HepG2 (cell line): Measurements from ENCODE around the gene COPS6. TPM values are rescaled to one million over a fixed set of nuclear protein-coding genes. Genes with fewer than 3 reads are reported as not detected.
A peak's percentile ranks its signal among the peaks of the same experiment; 100 is the strongest.

Experiments used
- AGO2 ChIP-seq: fragments of 200-400 bp; formaldehyde crosslinking; optimal IDR thresholded peaks from 2 replicates; pipeline ENCODE3; 2017; ENCODE audit warnings: mild to moderate bottlenecking, low read depth, low read length, moderate library complexity
- DMTF1 ChIP-seq: sonication (generic); formaldehyde crosslinking; IDR thresholded peaks from 2 replicates; pipeline ENCODE4 v1.4.0; 2020; ENCODE audit warnings: mild to moderate bottlenecking, missing genetic modification reagents
- E2F2 ChIP-seq: sonication (generic); formaldehyde crosslinking; IDR thresholded peaks from 2 replicates; pipeline ENCODE4 v1.4.0; 2020; ENCODE audit warnings: missing genetic modification reagents, borderline replicate concordance
- FOXP1 ChIP-seq, 2 experiments: fragments of 450-650 bp in 1 of 2; IDR thresholded peaks; 2 replicates each; pipeline ENCODE4 v1.6.1; 2017 to 2018; ENCODE audit warnings: antibody characterized with exemption in 1 of 2
- HDAC1 ChIP-seq: sonication (generic); formaldehyde crosslinking; IDR thresholded peaks from 2 replicates; pipeline ENCODE4 v1.5.1; 2020; ENCODE audit warnings: mild to moderate bottlenecking, missing genetic modification reagents
- HDAC2 ChIP-seq: sonication (generic); formaldehyde crosslinking; IDR thresholded peaks from 2 replicates; pipeline ENCODE4 v1.4.0; 2020; ENCODE audit warnings: missing genetic modification reagents
- IKZF4 ChIP-seq: sonication (generic); formaldehyde crosslinking; IDR thresholded peaks from 2 replicates; pipeline ENCODE4 v1.5.1; 2020; ENCODE audit warnings: borderline replicate concordance, mild to moderate bottlenecking, low read depth, missing genetic modification reagents; ENCODE audit errors: not compliant biosample characterization
- MEIS1 ChIP-seq: sonication (generic); formaldehyde crosslinking; IDR thresholded peaks from 2 replicates; pipeline ENCODE4 v1.9.0; 2021; ENCODE audit warnings: mild to moderate bottlenecking, missing genetic modification reagents, moderate library complexity, borderline replicate concordance
- NFKB2 ChIP-seq: sonication (generic); formaldehyde crosslinking; IDR thresholded peaks from 2 replicates; pipeline ENCODE4 v1.4.0; 2020; ENCODE audit warnings: missing genetic modification reagents, borderline replicate concordance
- NR2F2 ChIP-seq: IDR thresholded peaks from 2 replicates; pipeline ENCODE4 v1.6.1; 2012; ENCODE audit warnings: low read depth, inconsistent platforms, borderline replicate concordance
- PHF21A ChIP-seq: sonication (generic); formaldehyde crosslinking; IDR thresholded peaks from 2 replicates; pipeline ENCODE4 v1.5.0; 2020; ENCODE audit warnings: mild to moderate bottlenecking, missing genetic modification reagents
- POGK ChIP-seq: sonication (generic); formaldehyde crosslinking; conservative IDR thresholded peaks from 2 replicates; pipeline ENCODE4 v1.8.0; 2022; ENCODE audit warnings: mild to moderate bottlenecking, moderate library complexity, missing genetic modification reagents
- POLR2A ChIP-seq, 2 experiments: IDR thresholded peaks; 2 replicates each; pipeline ENCODE4 v1.6.1; 2011; ENCODE audit warnings: low read depth in 2 of 2, low read length in 2 of 2, mild to moderate bottlenecking in 1 of 2, moderate library complexity in 1 of 2; ENCODE audit not compliant: insufficient read depth in 1 of 2
- SIX1 ChIP-seq: sonication (generic); formaldehyde crosslinking; IDR thresholded peaks from 2 replicates; pipeline ENCODE4 v1.4.0; 2020; ENCODE audit warnings: missing genetic modification reagents, borderline replicate concordance
- ZNF567 ChIP-seq: sonication (generic); formaldehyde crosslinking; IDR thresholded peaks from 2 replicates; pipeline ENCODE4 v1.8.1; 2023; ENCODE audit warnings: mild to moderate bottlenecking, missing genetic modification reagents, borderline replicate concordance
- polyA plus RNA-seq, 8 experiments: library from polyadenylated mRNA; depleted of rRNA in 3 of 8; stranded (reverse) in 7 of 8; unstranded in 1 of 8; fragments of >200 nt; fragmentation: Illumina TruSeq in 4 of 8; extraction: Trizol in 4 of 8; gene quantifications; 2 replicates each; pipeline versions ENCODE4 v1.2.1 to v1.2.3, GENCODE V29; 2011 to 2016; ENCODE audit warnings: low read depth in 4 of 8, missing spikeins in 1 of 8, mixed read lengths in 1 of 8; ENCODE audit not compliant: insufficient read depth in 1 of 8
- total RNA-seq, 5 experiments: library from RNA; depleted of rRNA; stranded (reverse); fragments of >200 nt; fragmentation: Illumina TruSeq; extraction: Trizol; gene quantifications; 2 replicates each; pipeline ENCODE4 v1.2.3, GENCODE V29; 2016; ENCODE audit warnings: low read depth in 1 of 5
- TF ChIP-seq, protein P1 (sequence below): sonication (generic); formaldehyde crosslinking; IDR thresholded peaks from 2 replicates; pipeline ENCODE4 v1.4.0; 2020; ENCODE audit warnings: missing genetic modification reagents
- TF ChIP-seq, protein P2 (sequence below): sonication (generic); formaldehyde crosslinking; IDR thresholded peaks from 2 replicates; pipeline ENCODE4 v1.4.0; 2020; ENCODE audit warnings: missing genetic modification reagents
- TF ChIP-seq, protein P3 (sequence below): sonication (generic); formaldehyde crosslinking; IDR thresholded peaks from 2 replicates; pipeline ENCODE4 v1.4.0; 2020; ENCODE audit warnings: mild to moderate bottlenecking, low read depth, missing genetic modification reagents

COPS6 gene
- total and polyA plus RNA-seq, 2 of the 13 experiments (the other 11 are each of a cell fraction or from before 2014, with no cell fraction given), result 33.4 to 117 TPM

GRCh38 chr7:100119072-100119969 lies 30.6 kb downstream of the COPS6 start, which contains the start of the genes CNPY4 and TAF6 (continued):
- TF ChIP-seq POLR2A (IDR thresholded peaks at IDR 0.05; ENCODE audit: insufficient read depth in 1 of 2, low read depth in 2 of 2, low read length in 2 of 2), result no peak; a peak in 1 of 4 replicates
- 0 out of 2 replicates have a peak, but pooled peaks have one; percentile 42 for TF ChIP-seq PHF21A (CRISPR knock-in tag)
- peak; percentile 81; the same call in 1 of the 2 replicates for TF ChIP-seq E2F2 (CRISPR knock-in tag)
- TF ChIP-seq DMTF1, result no peak
- TF ChIP-seq, protein P1, sequence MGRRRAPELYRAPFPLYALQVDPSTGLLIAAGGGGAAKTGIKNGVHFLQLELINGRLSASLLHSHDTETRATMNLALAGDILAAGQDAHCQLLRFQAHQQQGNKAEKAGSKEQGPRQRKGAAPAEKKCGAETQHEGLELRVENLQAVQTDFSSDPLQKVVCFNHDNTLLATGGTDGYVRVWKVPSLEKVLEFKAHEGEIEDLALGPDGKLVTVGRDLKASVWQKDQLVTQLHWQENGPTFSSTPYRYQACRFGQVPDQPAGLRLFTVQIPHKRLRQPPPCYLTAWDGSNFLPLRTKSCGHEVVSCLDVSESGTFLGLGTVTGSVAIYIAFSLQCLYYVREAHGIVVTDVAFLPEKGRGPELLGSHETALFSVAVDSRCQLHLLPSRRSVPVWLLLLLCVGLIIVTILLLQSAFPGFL (CRISPR knock-in tag), result no peak
- TF ChIP-seq SIX1 (CRISPR knock-in tag), result peak; percentile 15; the same call in 1 of the 2 replicates
- no peak for TF ChIP-seq ZNF567 (CRISPR knock-in tag)
- TF ChIP-seq, protein P2, sequence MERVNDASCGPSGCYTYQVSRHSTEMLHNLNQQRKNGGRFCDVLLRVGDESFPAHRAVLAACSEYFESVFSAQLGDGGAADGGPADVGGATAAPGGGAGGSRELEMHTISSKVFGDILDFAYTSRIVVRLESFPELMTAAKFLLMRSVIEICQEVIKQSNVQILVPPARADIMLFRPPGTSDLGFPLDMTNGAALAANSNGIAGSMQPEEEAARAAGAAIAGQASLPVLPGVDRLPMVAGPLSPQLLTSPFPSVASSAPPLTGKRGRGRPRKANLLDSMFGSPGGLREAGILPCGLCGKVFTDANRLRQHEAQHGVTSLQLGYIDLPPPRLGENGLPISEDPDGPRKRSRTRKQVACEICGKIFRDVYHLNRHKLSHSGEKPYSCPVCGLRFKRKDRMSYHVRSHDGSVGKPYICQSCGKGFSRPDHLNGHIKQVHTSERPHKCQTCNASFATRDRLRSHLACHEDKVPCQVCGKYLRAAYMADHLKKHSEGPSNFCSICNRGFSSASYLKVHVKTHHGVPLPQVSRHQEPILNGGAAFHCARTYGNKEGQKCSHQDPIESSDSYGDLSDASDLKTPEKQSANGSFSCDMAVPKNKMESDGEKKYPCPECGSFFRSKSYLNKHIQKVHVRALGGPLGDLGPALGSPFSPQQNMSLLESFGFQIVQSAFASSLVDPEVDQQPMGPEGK (CRISPR knock-in tag), result peak; percentile 61
- peak; percentile 63 for TF ChIP-seq HDAC1 (CRISPR knock-in tag)
- no peak for TF ChIP-seq MEIS1
- peak; percentile 21 for TF ChIP-seq HDAC2 (CRISPR knock-in tag)
- no peak for TF ChIP-seq FOXP1 (IDR thresholded peaks at IDR 0.05)
- TF ChIP-seq FOXP1 (CRISPR knock-in tag; IDR thresholded peaks at IDR 0.05), result no peak
- 0 out of 2 replicates have a peak, but pooled peaks have one; percentile 2 for TF ChIP-seq POGK (CRISPR knock-in tag)
- TF ChIP-seq NR2F2, result peak; percentile 24; the same call in 1 of the 2 replicates
- TF ChIP-seq, protein P3, sequence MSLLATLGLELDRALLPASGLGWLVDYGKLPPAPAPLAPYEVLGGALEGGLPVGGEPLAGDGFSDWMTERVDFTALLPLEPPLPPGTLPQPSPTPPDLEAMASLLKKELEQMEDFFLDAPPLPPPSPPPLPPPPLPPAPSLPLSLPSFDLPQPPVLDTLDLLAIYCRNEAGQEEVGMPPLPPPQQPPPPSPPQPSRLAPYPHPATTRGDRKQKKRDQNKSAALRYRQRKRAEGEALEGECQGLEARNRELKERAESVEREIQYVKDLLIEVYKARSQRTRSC (CRISPR knock-in tag), result no peak
- no peak for TF ChIP-seq IKZF4 (CRISPR knock-in tag)
- TF ChIP-seq NFKB2 (CRISPR knock-in tag), result peak; percentile 89
- peak; percentile 29 for TF ChIP-seq AGO2
